ENCODE measurements around the gene TNFAIP3.

TNFAIP3 gene

DNA sequence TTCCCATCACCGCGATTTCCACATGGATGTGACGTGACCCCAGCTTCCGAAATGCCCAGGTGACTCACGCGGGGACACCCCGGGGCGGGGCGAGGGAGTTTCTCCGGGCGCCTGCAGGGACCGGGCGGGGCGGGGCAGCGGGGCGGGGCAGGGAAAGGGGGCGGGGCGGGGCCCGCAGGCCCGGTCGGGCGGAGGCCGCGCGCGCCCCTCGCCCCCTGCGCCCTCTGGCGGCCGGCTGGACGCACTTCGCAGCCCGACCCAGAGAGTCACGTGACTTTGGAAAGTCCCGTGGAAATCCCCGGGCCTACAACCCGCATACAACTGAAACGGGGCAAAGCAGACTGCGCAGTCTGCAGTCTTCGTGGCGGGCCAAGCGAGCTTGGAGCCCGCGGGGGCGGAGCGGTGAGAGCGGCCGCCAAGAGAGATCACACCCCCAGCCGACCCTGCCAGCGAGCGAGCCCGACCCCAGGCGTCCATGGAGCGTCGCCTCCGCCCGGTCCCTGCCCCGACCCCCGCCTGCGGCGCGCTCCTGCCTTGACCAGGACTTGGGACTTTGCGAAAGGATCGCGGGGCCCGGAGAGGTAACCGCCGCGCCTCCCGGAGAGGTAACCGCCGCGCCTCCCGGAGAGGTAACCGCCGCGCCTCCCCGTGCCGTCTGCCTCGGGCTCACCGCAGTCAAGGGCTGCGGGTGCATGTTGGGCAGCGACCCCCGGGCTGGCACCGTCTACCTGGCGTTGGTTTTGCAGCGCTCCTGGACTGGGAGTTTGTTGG is at the start of gene TNFAIP3:
Gene TNFAIP3, plus strand, starts transcription at position 346 of the 771 bp plus-strand sequence. CDS start 3,969 bp downstream, outside the sequence.
- in situ Hi-C loops (cut with MboI; ENCODE audit: low pct_unique_long_range_greater_than_20kb, low sequenced_read_pairs, unreplicated experiment), result loop anchor here (5.0 kb wide), 2 partner anchors 75 to 160 kb away; no protein-coding TSS in a partner anchor
- TF ChIP-seq, protein P1, sequence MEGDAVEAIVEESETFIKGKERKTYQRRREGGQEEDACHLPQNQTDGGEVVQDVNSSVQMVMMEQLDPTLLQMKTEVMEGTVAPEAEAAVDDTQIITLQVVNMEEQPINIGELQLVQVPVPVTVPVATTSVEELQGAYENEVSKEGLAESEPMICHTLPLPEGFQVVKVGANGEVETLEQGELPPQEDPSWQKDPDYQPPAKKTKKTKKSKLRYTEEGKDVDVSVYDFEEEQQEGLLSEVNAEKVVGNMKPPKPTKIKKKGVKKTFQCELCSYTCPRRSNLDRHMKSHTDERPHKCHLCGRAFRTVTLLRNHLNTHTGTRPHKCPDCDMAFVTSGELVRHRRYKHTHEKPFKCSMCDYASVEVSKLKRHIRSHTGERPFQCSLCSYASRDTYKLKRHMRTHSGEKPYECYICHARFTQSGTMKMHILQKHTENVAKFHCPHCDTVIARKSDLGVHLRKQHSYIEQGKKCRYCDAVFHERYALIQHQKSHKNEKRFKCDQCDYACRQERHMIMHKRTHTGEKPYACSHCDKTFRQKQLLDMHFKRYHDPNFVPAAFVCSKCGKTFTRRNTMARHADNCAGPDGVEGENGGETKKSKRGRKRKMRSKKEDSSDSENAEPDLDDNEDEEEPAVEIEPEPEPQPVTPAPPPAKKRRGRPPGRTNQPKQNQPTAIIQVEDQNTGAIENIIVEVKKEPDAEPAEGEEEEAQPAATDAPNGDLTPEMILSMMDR (IDR thresholded peaks at IDR 0.05; ENCODE audit: extremely low read depth, insufficient read depth, missing control alignments), result peak; percentile 89
- DNase-seq (ENCODE audit: low spot score), result peak; percentile 94

DNA sequence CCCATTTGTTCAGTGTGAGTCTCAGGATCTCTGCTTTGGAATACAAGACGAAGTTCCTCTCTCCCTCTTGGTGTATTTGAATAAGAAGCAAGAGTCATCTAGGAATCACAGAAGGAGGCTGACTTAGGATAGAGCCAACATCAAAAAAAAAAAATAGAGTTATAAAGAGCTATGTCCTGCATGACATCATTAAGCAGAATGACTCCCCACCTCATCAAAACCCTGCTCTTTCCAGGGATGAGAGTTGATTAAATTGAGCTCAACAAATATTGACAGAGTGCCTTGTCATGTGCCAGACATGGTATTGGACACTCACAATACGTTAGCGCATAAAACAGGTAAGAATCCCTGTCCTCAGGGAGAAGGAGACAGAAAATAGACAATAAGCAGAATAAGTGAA is 48.6 kb upstream of the TNFAIP3 start:
- in situ Hi-C loops (cut with MboI; ENCODE audit: low pct_unique_long_range_greater_than_20kb, low sequenced_read_pairs, unreplicated experiment), result no loop called here
- TF ChIP-seq, protein P1 (IDR thresholded peaks at IDR 0.05; ENCODE audit: extremely low read depth, insufficient read depth, missing control alignments), result no peak
- no peak for DNase-seq (ENCODE audit: low spot score)

DNA sequence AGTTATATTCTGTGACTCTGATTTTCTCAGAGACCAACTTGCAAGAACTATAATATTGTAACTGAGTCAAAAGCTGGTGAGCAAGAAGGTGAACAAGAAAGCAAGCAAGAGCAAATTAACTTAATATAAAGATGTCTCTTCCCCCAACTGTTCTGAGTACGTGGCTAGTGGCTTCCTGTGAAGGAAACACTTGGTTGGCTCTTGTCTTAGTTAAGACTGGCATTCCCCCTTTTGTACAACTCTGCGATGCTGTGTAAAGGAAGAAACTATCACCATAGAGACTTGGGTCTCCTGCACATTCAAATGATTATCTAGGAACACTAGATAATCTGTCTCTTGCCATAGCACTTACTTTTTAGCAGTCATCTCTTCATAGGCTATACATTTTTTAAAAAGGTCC is 47.3 kb upstream of the TNFAIP3 start:
- TF ChIP-seq, protein P1 (IDR thresholded peaks at IDR 0.05; ENCODE audit: extremely low read depth, insufficient read depth, missing control alignments), result no peak
- in situ Hi-C loops (cut with MboI; ENCODE audit: low pct_unique_long_range_greater_than_20kb, low sequenced_read_pairs, unreplicated experiment), result no loop called here
- DNase-seq (ENCODE audit: low spot score), result no peak

DNA sequence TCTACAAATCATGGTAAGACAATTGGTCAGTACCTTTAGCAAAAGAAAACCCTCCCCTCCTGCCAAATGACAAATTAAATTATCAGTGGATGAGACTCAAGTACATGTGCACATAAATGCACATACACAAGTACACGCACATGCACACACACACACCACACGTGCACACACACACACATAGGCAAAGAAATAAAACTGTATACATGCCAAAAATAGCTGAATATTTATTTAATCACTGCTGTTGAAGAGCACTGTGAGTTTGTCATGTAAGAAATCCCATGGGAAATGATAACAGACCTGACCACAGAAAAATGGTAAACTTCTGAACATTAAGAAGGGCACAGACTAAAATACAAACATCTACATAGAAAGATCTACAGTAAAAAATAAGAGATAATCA is 46.6 kb upstream of the TNFAIP3 start:
- DNase-seq (ENCODE audit: low spot score), result no peak
- in situ Hi-C loops (cut with MboI; ENCODE audit: low pct_unique_long_range_greater_than_20kb, low sequenced_read_pairs, unreplicated experiment), result no loop called here
- TF ChIP-seq, protein P1 (IDR thresholded peaks at IDR 0.05; ENCODE audit: extremely low read depth, insufficient read depth, missing control alignments), result no peak

DNA sequence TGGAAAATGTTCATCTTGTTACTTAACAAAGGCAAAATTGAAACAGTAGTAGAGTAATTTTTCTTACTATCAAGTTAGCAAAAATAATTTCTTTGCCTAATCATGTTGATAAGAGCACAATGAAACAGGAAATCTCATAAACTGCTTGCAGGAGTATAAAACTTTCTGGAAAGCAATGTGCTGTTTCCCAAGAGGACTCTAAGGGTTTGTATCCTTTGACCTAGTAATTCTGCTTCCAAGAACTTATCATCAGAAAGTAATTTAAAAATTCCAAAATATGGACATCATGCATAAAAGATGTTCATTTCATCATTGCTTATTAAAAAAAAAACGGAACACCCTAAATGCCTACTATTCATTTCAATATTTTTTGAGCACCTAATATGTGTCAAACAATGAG is 46.1 kb upstream of the TNFAIP3 start:
- DNase-seq (ENCODE audit: low spot score), result no peak
- TF ChIP-seq, protein P1 (IDR thresholded peaks at IDR 0.05; ENCODE audit: extremely low read depth, insufficient read depth, missing control alignments), result no peak
- in situ Hi-C loops (cut with MboI; ENCODE audit: low pct_unique_long_range_greater_than_20kb, low sequenced_read_pairs, unreplicated experiment), result no loop called here

DNA sequence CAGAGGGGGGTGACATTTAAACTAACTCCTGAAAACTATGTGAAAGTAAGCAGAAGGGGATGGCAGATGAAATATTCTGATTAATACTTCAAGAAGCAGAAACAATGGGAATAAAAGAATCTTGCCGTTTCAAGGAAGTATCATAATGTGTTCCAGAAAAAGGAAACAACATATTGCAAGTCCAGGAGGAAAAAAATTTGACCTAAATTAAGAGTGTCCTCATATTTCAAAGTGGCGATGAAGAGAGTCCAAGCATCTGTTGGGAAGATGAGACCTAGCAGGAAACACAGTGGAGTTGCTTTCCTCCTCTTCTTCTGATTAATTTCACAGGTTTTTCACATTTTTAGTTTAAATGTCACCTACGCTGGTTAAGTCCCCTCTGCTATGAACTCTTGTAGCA is 45.6 kb upstream of the TNFAIP3 start:
- TF ChIP-seq, protein P1 (IDR thresholded peaks at IDR 0.05; ENCODE audit: extremely low read depth, insufficient read depth, missing control alignments), result no peak
- in situ Hi-C loops (cut with MboI; ENCODE audit: low pct_unique_long_range_greater_than_20kb, low sequenced_read_pairs, unreplicated experiment), result no loop called here
- DNase-seq (ENCODE audit: low spot score), result no peak
